ENCODE results near the gene PLAU.
"Not testable (repeated sequence)": the region's sequence is repeated elsewhere in the genome, so short reads cannot be mapped to it uniquely, and the experiment has no call there.

Gene PLAU

GRCh38 chr10:73922007-73922863 is 11.3 kb downstream of the PLAU start:
- DNase-seq (ENCODE audit: low read depth in 2 of 2): no peak

- no peak for DNase-seq (ENCODE audit: low read depth in 2 of 2)
Measured at GRCh38 chr10:73922864-73923133, 11.9 kb downstream of the PLAU start.

- DNase-seq (ENCODE audit: low read depth in 2 of 2): no peak
Measured at GRCh38 chr10:73923935-73924598, 13.1 kb downstream of the PLAU start.

- DNase-seq (ENCODE audit: low read depth in 2 of 2): no peak
Measured at GRCh38 chr10:73924935-73925334, 14.0 kb downstream of the PLAU start.

- DNase-seq (ENCODE audit: low read depth in 2 of 2): no peak
Measured at GRCh38 chr10:73925539-73925938, 14.6 kb downstream of the PLAU start.

- DNase-seq (ENCODE audit: low read depth in 2 of 2): no peak
Measured at GRCh38 chr10:73926152-73926764, 15.3 kb downstream of the PLAU start.

- DNase-seq (ENCODE audit: low read depth in 2 of 2): not testable (repeated sequence)
Measured at GRCh38 chr10:73930630-73931327, 19.8 kb downstream of the PLAU start.

- peak; percentile 61 to 69 for DNase-seq (ENCODE audit: low read depth in 2 of 2)
Measured at GRCh38 chr10:73931767-73932619, 21.1 kb downstream of the PLAU start.

GRCh38 chr10:73932620-73933112 is 21.7 kb downstream of the PLAU start:
- no peak for DNase-seq (ENCODE audit: low read depth in 2 of 2)

- no peak for DNase-seq (ENCODE audit: low read depth in 2 of 2)
Measured at GRCh38 chr10:73934074-73934473, 23.1 kb downstream of the PLAU start.

- DNase-seq (ENCODE audit: low read depth in 2 of 2): no peak
Measured at GRCh38 chr10:73935895-73936294, 25.0 kb downstream of the PLAU start.

- no peak for DNase-seq (ENCODE audit: low read depth in 2 of 2)
Measured at GRCh38 chr10:73937333-73938043, 26.6 kb downstream of the PLAU start.

GRCh38 chr10:73940634-73941221 is 29.8 kb downstream of the PLAU start:
- peak; percentile 69 to 72 for DNase-seq (ENCODE audit: low read depth in 2 of 2)

- no peak for DNase-seq (ENCODE audit: low read depth in 2 of 2)
Measured at GRCh38 chr10:73941300-73941699, 30.4 kb downstream of the PLAU start.

GRCh38 chr10:73944356-73945100 is 33.6 kb downstream of the PLAU start:
- no peak for DNase-seq (ENCODE audit: low read depth in 2 of 2)

GRCh38 chr10:73946253-73947145 is 35.6 kb downstream of the PLAU start:
- no peak for DNase-seq (ENCODE audit: low read depth in 2 of 2)

GRCh38 chr10:73948947-73949633 is 38.2 kb downstream of the PLAU start:
- DNase-seq (ENCODE audit: low read depth in 2 of 2): no peak

Data from stimulated activated CD8-positive, alpha-beta memory T cell treated with anti-CD3 and anti-CD28 coated beads, Interleukin-7, amount 100 ng/mL, for 4 hours (primary cell).